OCI-LY1 (cell line): Measurements from ENCODE around the gene CACNA1D.

ENCODE experiments used
- H2AFZ ChIP-seq: fragments of 200-600 bp; sonication (generic), shearing (Covaris generic); 2 replicates; pipeline ENCODE4 v1.6.0; 2014; ENCODE audit warnings: antibody characterized with exemption, mild to moderate bottlenecking, low read length
- H3F3A ChIP-seq: fragments of 200-600 bp; sonication (generic), shearing (Covaris generic); 2 replicates; pipeline ENCODE4 v1.6.0; 2014; ENCODE audit warnings: mild to moderate bottlenecking, antibody characterized with exemption, low read length, moderate library complexity; ENCODE audit not compliant: insufficient read depth
- H3K27ac ChIP-seq: fragments of 200-600 bp; sonication (generic); 2 replicates; pipeline ENCODE4 v1.5.1; 2014; ENCODE audit warnings: low read length, mixed run types, mild to moderate bottlenecking, low read depth; ENCODE audit not compliant: poor library complexity, severe bottlenecking
- H3K27me3 ChIP-seq: fragments of 200-600 bp; sonication (generic); 2 replicates; pipeline ENCODE4 v1.6.0; 2014; ENCODE audit warnings: antibody characterized with exemption, mild to moderate bottlenecking, low read length, moderate library complexity; ENCODE audit not compliant: insufficient read depth
- H3K36me3 ChIP-seq: fragments of 200-600 bp; sonication (generic); 2 replicates; pipeline ENCODE4 v1.6.1; 2014; ENCODE audit warnings: mild to moderate bottlenecking, antibody characterized with exemption, low read length, moderate library complexity, mixed read lengths; ENCODE audit not compliant: insufficient read depth
- H3K4me1 ChIP-seq: fragments of 200-600 bp; sonication (generic); 2 replicates; pipeline ENCODE4 v1.5.1; 2014; ENCODE audit warnings: mild to moderate bottlenecking, low read length, moderate library complexity; ENCODE audit not compliant: insufficient read depth, severe bottlenecking
- H3K4me2 ChIP-seq: fragments of 200-600 bp; sonication (generic), shearing (Covaris generic); 2 replicates; pipeline ENCODE4 v1.6.1; 2014; ENCODE audit warnings: low read length
- H3K4me3 ChIP-seq: fragments of 200-600 bp; sonication (generic); 2 replicates; pipeline ENCODE4 v1.5.1; 2014; ENCODE audit warnings: low read length, low read depth, mild to moderate bottlenecking, mixed read lengths; ENCODE audit not compliant: poor library complexity, severe bottlenecking
- H3K79me2 ChIP-seq: fragments of 200-600 bp; shearing (Covaris generic); 2 replicates; pipeline ENCODE4 v1.6.1; 2016; ENCODE audit warnings: mixed run types, low read length, mixed read lengths; ENCODE audit not compliant: insufficient read depth
- H3K9ac ChIP-seq: fragments of 200-600 bp; sonication (generic), shearing (Covaris generic); 2 replicates; pipeline ENCODE4 v1.6.1; 2014; ENCODE audit warnings: mild to moderate bottlenecking, low read length, mixed read lengths
- H3K9me2 ChIP-seq: fragments of 200-600 bp; sonication (generic), shearing (Covaris generic); 2 replicates; pipeline ENCODE4 v1.6.1; 2014; ENCODE audit warnings: low read depth, mild to moderate bottlenecking, low read length, mixed read lengths
- H3K9me3 ChIP-seq: fragments of 200-600 bp; shearing (Covaris generic); 2 replicates; pipeline ENCODE4 v1.6.1; 2014; ENCODE audit warnings: low read length, mixed read lengths
- H4K20me1 ChIP-seq: fragments of 200-600 bp; sonication (generic), shearing (Covaris generic); 2 replicates; pipeline ENCODE4 v1.6.0; 2016; ENCODE audit warnings: mild to moderate bottlenecking, low read length; ENCODE audit not compliant: insufficient read depth
- CTCF ChIP-seq: fragments of 200-600 bp; sonication (generic), shearing (Covaris generic); IDR thresholded peaks from 2 replicates; pipeline ENCODE4 v1.5.1; 2017; ENCODE audit warnings: mild to moderate bottlenecking, antibody characterized with exemption, low read length, moderate library complexity, mixed read lengths
- EZH2 ChIP-seq: fragments of 200-600 bp; sonication (generic), shearing (Covaris generic); IDR thresholded peaks from 2 replicates; pipeline ENCODE4 v1.8.0; 2017; ENCODE audit warnings: borderline replicate concordance, mixed run types, mild to moderate bottlenecking, antibody characterized with exemption, low read length, moderate library complexity, mixed read lengths

Gene CACNA1D

DNA sequence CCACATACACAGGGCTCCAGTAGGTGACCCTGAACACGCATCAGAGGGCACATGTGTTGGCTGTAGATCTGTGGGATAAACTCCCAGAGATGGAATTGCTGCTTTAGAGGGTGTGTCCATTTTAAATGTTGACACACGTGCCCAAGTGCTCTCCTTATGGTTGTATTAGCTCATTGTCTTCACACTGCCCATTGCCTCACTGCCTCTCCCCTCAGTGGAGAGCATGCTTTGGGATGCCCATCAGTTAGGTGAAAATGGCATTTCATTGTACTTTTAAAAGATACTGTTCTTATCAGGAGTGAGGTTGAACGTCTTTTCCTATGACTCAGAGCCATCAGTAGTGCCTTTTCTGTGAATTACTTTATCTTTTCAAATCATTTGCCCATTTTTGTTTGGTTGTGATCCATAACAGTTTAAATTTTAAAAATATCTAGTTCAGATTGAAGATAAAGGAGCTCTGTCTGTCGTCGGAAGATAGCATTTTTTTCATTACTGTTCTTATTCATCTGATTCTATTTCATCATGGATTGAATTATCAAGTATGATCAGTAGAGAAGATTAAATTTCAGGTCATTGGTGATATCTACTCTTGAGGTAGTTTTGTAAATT lies 231.1 kb downstream of the CACNA1D start:
- H3K79me2 ChIP-seq, result no peaks in the 10 kb centered on the region
- H3K27me3 ChIP-seq, result 0 out of 2 replicates have a peak, but pooled peaks cover 5% of the 10 kb centered on the region
- H3K27ac ChIP-seq, result no peak overlapping the region
- H3K9ac ChIP-seq, result no peak overlapping the region
- H3F3A ChIP-seq, result no peaks in the 10 kb centered on the region
- H2AFZ ChIP-seq, result no peak overlapping the region
- no peak overlapping the region for H3K4me3 ChIP-seq
- no peak overlapping the region for H3K4me2 ChIP-seq
- H3K36me3 ChIP-seq, result no peaks in the 10 kb centered on the region
- no peaks in the 10 kb centered on the region for H3K9me3 ChIP-seq
- no peaks in the 10 kb centered on the region for H4K20me1 ChIP-seq
- TF ChIP-seq EZH2 (no peak), CTCF (no peak)
- H3K9me2 ChIP-seq, result no peaks in the 10 kb centered on the region
- no peaks in the 10 kb centered on the region for H3K4me1 ChIP-seq

- Histone ChIP-seq H3K4me3 (no peak overlapping the region), H3K27me3 (0 out of 2 replicates have a peak, but pooled peaks cover 5% of the 10 kb centered on the region), H3K9ac (no peak overlapping the region), H3K4me1 (no peaks in the 10 kb centered on the region), H2AFZ (no peak overlapping the region), H3F3A (no peaks in the 10 kb centered on the region), H3K9me3 (no peaks in the 10 kb centered on the region), H3K27ac (no peak overlapping the region), H4K20me1 (no peaks in the 10 kb centered on the region), H3K9me2 (no peaks in the 10 kb centered on the region), H3K36me3 (no peaks in the 10 kb centered on the region), H3K4me2 (no peak overlapping the region), H3K79me2 (no peaks in the 10 kb centered on the region)
- TF ChIP-seq CTCF (no peak), EZH2 (no peak)
Measured at GRCh38 chr3:53726643-53727042, 232.2 kb downstream of the CACNA1D start.

DNA sequence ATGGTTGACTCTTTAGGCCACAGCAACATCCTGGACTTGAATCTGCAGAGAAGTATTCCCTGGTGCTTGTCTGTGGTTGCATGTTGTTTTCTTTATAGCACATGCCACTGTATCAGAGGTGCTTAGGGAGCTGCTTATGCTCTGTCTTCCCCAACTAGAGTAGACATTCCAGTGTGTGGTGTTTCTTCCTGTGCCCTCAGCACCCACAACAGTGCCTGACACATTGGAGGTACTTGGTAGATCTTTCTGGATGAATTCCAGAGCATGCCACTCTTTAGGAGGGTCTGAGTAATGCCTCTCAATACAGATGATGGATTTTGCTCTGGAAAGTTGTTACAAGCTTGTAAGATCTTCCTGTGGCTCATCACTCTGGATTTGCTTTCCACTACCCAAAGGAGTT lies 234.2 kb downstream of the CACNA1D start:
- no peaks in the 10 kb centered on the region for H3F3A ChIP-seq
- no peaks in the 10 kb centered on the region for H3K36me3 ChIP-seq
- no peaks in the 10 kb centered on the region for H3K4me1 ChIP-seq
- H4K20me1 ChIP-seq, result no peaks in the 10 kb centered on the region
- H2AFZ ChIP-seq, result no peak overlapping the region
- H3K27ac ChIP-seq, result no peak overlapping the region
- no peak overlapping the region for H3K4me3 ChIP-seq
- no peaks in the 10 kb centered on the region for H3K9me2 ChIP-seq
- no peaks in the 10 kb centered on the region for H3K9me3 ChIP-seq
- H3K79me2 ChIP-seq, result no peaks in the 10 kb centered on the region
- no peak overlapping the region for H3K9ac ChIP-seq
- no peak for TF ChIP-seq CTCF
- TF ChIP-seq EZH2, result no peak
- no peaks in the 10 kb centered on the region for H3K27me3 ChIP-seq
- no peak overlapping the region for H3K4me2 ChIP-seq
